Rectal smooth muscle tissue (tissue), 1 donor: ENCODE measurements around the gene CDC14B.

Source experiments
- H3K27ac ChIP-seq: one replicate; pipeline ENCODE4 v1.7.0; 2013; ENCODE audit warnings: low read depth, low read length, inconsistent platforms
- H3K27me3 ChIP-seq: one replicate; pipeline ENCODE4 v1.7.0; 2013; ENCODE audit warnings: low read length; ENCODE audit not compliant: control insufficient read depth, insufficient read depth
- H3K36me3 ChIP-seq: one replicate; pipeline ENCODE4 v1.7.0; 2013; ENCODE audit warnings: low read length; ENCODE audit not compliant: control insufficient read depth, insufficient read depth
- H3K4me1 ChIP-seq: one replicate; pipeline ENCODE4 v1.7.0; 2013; ENCODE audit warnings: low read length; ENCODE audit not compliant: control insufficient read depth, insufficient read depth
- H3K4me3 ChIP-seq: one replicate; pipeline ENCODE4 v1.7.0; 2013; ENCODE audit warnings: low read length
- H3K9ac ChIP-seq: one replicate; pipeline ENCODE4 v1.7.0; 2013; ENCODE audit warnings: low read length

CDC14B gene

GRCh38 chr9:96500696-96501632, 118.7 kb downstream of the CDC14B start:
- no peaks in the 10 kb centered on the region for H3K4me1 ChIP-seq
- no peaks in the 10 kb centered on the region for H3K36me3 ChIP-seq
- no peak overlapping the region for H3K9ac ChIP-seq
- no peaks in the 10 kb centered on the region for H3K27me3 ChIP-seq
- no peak overlapping the region for H3K4me3 ChIP-seq
- H3K27ac ChIP-seq: no peak overlapping the region

GRCh38 chr9:96499257-96499656, 120.4 kb downstream of the CDC14B start:
- H3K9ac ChIP-seq: no peak overlapping the region
- no peaks in the 10 kb centered on the region for H3K27me3 ChIP-seq
- H3K27ac ChIP-seq: no peak overlapping the region
- no peaks in the 10 kb centered on the region for H3K36me3 ChIP-seq
- no peak overlapping the region for H3K4me3 ChIP-seq
- H3K4me1 ChIP-seq: no peaks in the 10 kb centered on the region

- H3K9ac ChIP-seq: no peak overlapping the region
- H3K27me3 ChIP-seq: no peaks in the 10 kb centered on the region
- no peaks in the 10 kb centered on the region for H3K4me1 ChIP-seq
- H3K27ac ChIP-seq: no peak overlapping the region
- H3K4me3 ChIP-seq: no peak overlapping the region
- no peaks in the 10 kb centered on the region for H3K36me3 ChIP-seq
Observed at GRCh38 chr9:96498796-96499195, 120.8 kb downstream of the CDC14B start.

GRCh38 chr9:96497117-96497399, 122.6 kb downstream of the CDC14B start:
- no peaks in the 10 kb centered on the region for H3K27me3 ChIP-seq
- H3K4me3 ChIP-seq: no peak overlapping the region
- no peak overlapping the region for H3K9ac ChIP-seq
- no peaks in the 10 kb centered on the region for H3K36me3 ChIP-seq
- no peak overlapping the region for H3K27ac ChIP-seq
- H3K4me1 ChIP-seq: no peaks in the 10 kb centered on the region

GRCh38 chr9:96496368-96497116, 123.1 kb downstream of the CDC14B start:
- no peaks in the 10 kb centered on the region for H3K27me3 ChIP-seq
- H3K27ac ChIP-seq: no peak overlapping the region

GRCh38 chr9:96495341-96495740, 124.3 kb downstream of the CDC14B start:
- Histone ChIP-seq H3K27ac (no peak overlapping the region), H3K36me3 (peaks cover 7% of the 10 kb centered on the region), H3K27me3 (no peaks in the 10 kb centered on the region), H3K4me1 (no peaks in the 10 kb centered on the region), H3K4me3 (no peak overlapping the region), H3K9ac (no peak overlapping the region)

More at GRCh38 chr9:96496368-96497116, 123.1 kb downstream of the CDC14B start:
- H3K4me1 ChIP-seq: no peaks in the 10 kb centered on the region
- peaks cover 3% of the 10 kb centered on the region for H3K36me3 ChIP-seq
- H3K9ac ChIP-seq: no peak overlapping the region
- no peak overlapping the region for H3K4me3 ChIP-seq

GRCh38 chr9:96494215-96494800, 125.3 kb downstream of the CDC14B start:
- H3K9ac ChIP-seq: no peak overlapping the region
- no peaks in the 10 kb centered on the region for H3K27me3 ChIP-seq
- no peak overlapping the region for H3K4me3 ChIP-seq
- H3K36me3 ChIP-seq: peaks cover 8% of the 10 kb centered on the region
- H3K27ac ChIP-seq: no peak overlapping the region
- no peaks in the 10 kb centered on the region for H3K4me1 ChIP-seq

- no peak overlapping the region for H3K9ac ChIP-seq
Observed at GRCh38 chr9:96493757-96494156, 125.9 kb downstream of the CDC14B start.

GRCh38 chr9:96492993-96493531, 126.6 kb downstream of the CDC14B start:
- H3K36me3 ChIP-seq: peaks cover 12% of the 10 kb centered on the region
- H3K4me3 ChIP-seq: no peak overlapping the region
- no peaks in the 10 kb centered on the region for H3K27me3 ChIP-seq
- H3K9ac ChIP-seq: no peak overlapping the region
- H3K4me1 ChIP-seq: no peaks in the 10 kb centered on the region
- H3K27ac ChIP-seq: no peak overlapping the region

More at GRCh38 chr9:96493757-96494156, 125.9 kb downstream of the CDC14B start:
- H3K4me1 ChIP-seq: no peaks in the 10 kb centered on the region
- H3K27me3 ChIP-seq: no peaks in the 10 kb centered on the region
- peaks cover 8% of the 10 kb centered on the region for H3K36me3 ChIP-seq
- H3K4me3 ChIP-seq: no peak overlapping the region
- no peak overlapping the region for H3K27ac ChIP-seq

GRCh38 chr9:96491880-96492525, 127.6 kb downstream of the CDC14B start:
- Histone ChIP-seq H3K27me3 (no peaks in the 10 kb centered on the region), H3K27ac (no peak overlapping the region), H3K9ac (no peak overlapping the region), H3K36me3 (peaks cover 12% of the 10 kb centered on the region), H3K4me1 (peaks cover under 1% of the 10 kb centered on the region), H3K4me3 (no peak overlapping the region)

- peaks cover 12% of the 10 kb centered on the region for H3K36me3 ChIP-seq
- H3K9ac ChIP-seq: no peak overlapping the region
- H3K4me3 ChIP-seq: no peak overlapping the region
- no peak overlapping the region for H3K27ac ChIP-seq
- no peaks in the 10 kb centered on the region for H3K27me3 ChIP-seq
- H3K4me1 ChIP-seq: peaks cover 7% of the 10 kb centered on the region
Observed at GRCh38 chr9:96491079-96491879, 128.4 kb downstream of the CDC14B start.
